Umbilical cord (tissue), 2 donors: ENCODE results near the gene MBTPS1. TPM values are rescaled to one million over a fixed set of nuclear protein-coding genes. Genes with fewer than 3 reads are reported as not detected.

Experiments used
- DNase-seq: peaks from one replicate; pipeline ENCODE4 v3.0.0-alpha.2; 2015; ENCODE audit warnings: low spot score
- total RNA-seq: library from RNA; depleted of rRNA; stranded (reverse); fragments of >200 nt; gene quantifications from one replicate; pipeline ENCODE4 v1.2.3, GENCODE V29; 2014; ENCODE audit warnings: low replicate concordance; ENCODE audit not compliant: insufficient read depth

MBTPS1 gene
- total RNA-seq, 1 donor from 2014 or later, result 116 TPM

- DNase-seq, result no peak
Measured at GRCh38 chr16:84098939-84099338, 17.8 kb downstream of the MBTPS1 start.

GRCh38 chr16:84096447-84097005 is 20.2 kb downstream of the MBTPS1 start:
- DNase-seq, result no peak

GRCh38 chr16:84095466-84095865 is 21.3 kb downstream of the MBTPS1 start:
- DNase-seq, result no peak

- DNase-seq, result no peak
Measured at GRCh38 chr16:84093879-84094270, 22.9 kb downstream of the MBTPS1 start.

- no peak for DNase-seq
Measured at GRCh38 chr16:84093120-84093878, 23.4 kb downstream of the MBTPS1 start.

- DNase-seq, result no peak
Measured at GRCh38 chr16:84091460-84091859, 25.3 kb downstream of the MBTPS1 start.

- no peak for DNase-seq
Measured at GRCh38 chr16:84090211-84090610, 26.5 kb downstream of the MBTPS1 start.

GRCh38 chr16:84088695-84089395 is 27.9 kb downstream of the MBTPS1 start:
- DNase-seq, result no peak

GRCh38 chr16:84087466-84088151 is 29.1 kb downstream of the MBTPS1 start:
- no peak for DNase-seq

- no peak for DNase-seq
Measured at GRCh38 chr16:84087001-84087400, 29.7 kb downstream of the MBTPS1 start.

GRCh38 chr16:84086341-84086740 is 30.4 kb downstream of the MBTPS1 start:
- no peak for DNase-seq

GRCh38 chr16:84085773-84086172 is 31.0 kb downstream of the MBTPS1 start:
- no peak for DNase-seq

- DNase-seq, result no peak
Measured at GRCh38 chr16:84085271-84085667, 31.5 kb downstream of the MBTPS1 start.

GRCh38 chr16:84084570-84085270 is 32.0 kb downstream of the MBTPS1 start:
- DNase-seq, result peak; percentile 47

- no peak for DNase-seq
Measured at GRCh38 chr16:84082835-84083569, 33.7 kb downstream of the MBTPS1 start.

GRCh38 chr16:84082110-84082509 is 34.6 kb downstream of the MBTPS1 start:
- DNase-seq, result no peak

- no peak for DNase-seq
Measured at GRCh38 chr16:84081446-84081989, 35.2 kb downstream of the MBTPS1 start.

GRCh38 chr16:84080813-84081212 is 35.9 kb downstream of the MBTPS1 start:
- DNase-seq, result no peak

GRCh38 chr16:84080378-84080777 is 36.4 kb downstream of the MBTPS1 start:
- no peak for DNase-seq

- DNase-seq, result no peak
Measured at GRCh38 chr16:84079664-84080063, 37.1 kb downstream of the MBTPS1 start.

- no peak for DNase-seq
Measured at GRCh38 chr16:84075376-84075775, 41.4 kb downstream of the MBTPS1 start.
